ENCODE measurements around the gene GRM7.

The GRM7 gene

DNA sequence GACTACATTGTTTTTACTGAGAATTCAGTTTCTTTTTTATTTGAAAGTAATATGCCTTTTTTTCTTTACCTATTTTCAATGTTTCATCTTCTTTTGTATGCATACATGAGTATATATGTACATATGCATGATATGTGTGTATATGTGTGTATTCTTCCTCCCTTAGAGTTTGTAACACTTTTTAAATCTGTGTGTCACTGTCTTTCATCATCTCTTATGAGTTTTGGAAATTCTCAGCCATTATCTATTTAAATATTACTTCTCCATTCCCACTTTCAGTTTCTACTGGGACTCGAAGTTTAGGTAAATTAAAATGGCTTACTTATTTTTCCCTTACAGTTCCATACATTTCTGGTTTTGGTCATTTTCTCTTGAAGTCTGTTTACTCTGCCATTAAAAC lies 754.1 kb downstream of the GRM7 start:
- no peaks in the 10 kb centered on the region for H3K36me3 ChIP-seq (replicated peaks; ENCODE audit: insufficient read depth, low read length)
- H3K9me2 ChIP-seq (replicated peaks; ENCODE audit: insufficient read depth, low read length), result no peaks in the 10 kb centered on the region
- H2AFZ ChIP-seq (ENCODE audit: low read length), result no peak overlapping the region
- no peak overlapping the region for H3K4me2 ChIP-seq (ENCODE audit: low read depth, low read length)
- H3K27ac ChIP-seq (ENCODE audit: low read length), result no peak overlapping the region
- no peaks in the 10 kb centered on the region for H3K27me3 ChIP-seq (replicated peaks; ENCODE audit: insufficient read depth, low read length)
- DNase-seq, result no peak
- no peaks in the 10 kb centered on the region for H3K9me3 ChIP-seq (replicated peaks; ENCODE audit: insufficient read depth, low read length)
- H3F3A ChIP-seq (ENCODE audit: insufficient read depth, low read length), result no peaks in the 10 kb centered on the region
- no peaks in the 10 kb centered on the region for H3K4me1 ChIP-seq (ENCODE audit: low read length)
- H3K79me2 ChIP-seq (ENCODE audit: low read length), result no peaks in the 10 kb centered on the region
- TF ChIP-seq, protein P1, sequence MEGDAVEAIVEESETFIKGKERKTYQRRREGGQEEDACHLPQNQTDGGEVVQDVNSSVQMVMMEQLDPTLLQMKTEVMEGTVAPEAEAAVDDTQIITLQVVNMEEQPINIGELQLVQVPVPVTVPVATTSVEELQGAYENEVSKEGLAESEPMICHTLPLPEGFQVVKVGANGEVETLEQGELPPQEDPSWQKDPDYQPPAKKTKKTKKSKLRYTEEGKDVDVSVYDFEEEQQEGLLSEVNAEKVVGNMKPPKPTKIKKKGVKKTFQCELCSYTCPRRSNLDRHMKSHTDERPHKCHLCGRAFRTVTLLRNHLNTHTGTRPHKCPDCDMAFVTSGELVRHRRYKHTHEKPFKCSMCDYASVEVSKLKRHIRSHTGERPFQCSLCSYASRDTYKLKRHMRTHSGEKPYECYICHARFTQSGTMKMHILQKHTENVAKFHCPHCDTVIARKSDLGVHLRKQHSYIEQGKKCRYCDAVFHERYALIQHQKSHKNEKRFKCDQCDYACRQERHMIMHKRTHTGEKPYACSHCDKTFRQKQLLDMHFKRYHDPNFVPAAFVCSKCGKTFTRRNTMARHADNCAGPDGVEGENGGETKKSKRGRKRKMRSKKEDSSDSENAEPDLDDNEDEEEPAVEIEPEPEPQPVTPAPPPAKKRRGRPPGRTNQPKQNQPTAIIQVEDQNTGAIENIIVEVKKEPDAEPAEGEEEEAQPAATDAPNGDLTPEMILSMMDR (IDR thresholded peaks at IDR 0.05; ENCODE audit: low read length), result no peak
- TF ChIP-seq EZH2phosphoT487 (IDR thresholded peaks at IDR 0.05; ENCODE audit: low read length) (no peak), EZH2 (optimal IDR thresholded peaks at IDR 0.05; ENCODE audit: low read depth, low read length) (no peak)
- H3K9ac ChIP-seq (ENCODE audit: low read length), result no peak overlapping the region
- no peaks in the 10 kb centered on the region for H4K20me1 ChIP-seq (ENCODE audit: insufficient read depth, low read length)
- no peak overlapping the region for H3K4me3 ChIP-seq (ENCODE audit: low read length)

DNA sequence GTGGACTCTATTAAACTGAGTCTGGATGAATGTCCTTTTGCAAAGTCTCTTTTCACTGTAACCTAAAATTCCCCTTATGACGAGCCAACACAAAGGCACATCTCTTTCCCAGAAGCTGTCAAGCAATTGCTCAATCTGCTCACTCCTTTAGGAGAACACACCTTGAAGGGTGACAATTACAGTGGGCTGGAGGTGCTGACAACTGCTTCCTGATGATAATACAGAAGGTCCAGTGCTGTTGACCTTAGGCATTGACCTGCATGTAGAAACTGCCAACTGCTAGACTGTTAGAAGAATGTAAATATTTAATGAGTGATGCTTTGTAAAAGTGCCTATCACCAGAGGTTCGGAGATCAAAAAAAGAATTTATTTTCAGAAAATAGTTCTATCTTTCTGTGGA lies 757.7 kb downstream of the GRM7 start:
- no peaks in the 10 kb centered on the region for H3K79me2 ChIP-seq (ENCODE audit: low read length)
- TF ChIP-seq, protein P1 (IDR thresholded peaks at IDR 0.05; ENCODE audit: low read length), result no peak
- TF ChIP-seq EZH2phosphoT487 (IDR thresholded peaks at IDR 0.05; ENCODE audit: low read length), result no peak
- TF ChIP-seq EZH2 (optimal IDR thresholded peaks at IDR 0.05; ENCODE audit: low read depth, low read length), result no peak

DNA sequence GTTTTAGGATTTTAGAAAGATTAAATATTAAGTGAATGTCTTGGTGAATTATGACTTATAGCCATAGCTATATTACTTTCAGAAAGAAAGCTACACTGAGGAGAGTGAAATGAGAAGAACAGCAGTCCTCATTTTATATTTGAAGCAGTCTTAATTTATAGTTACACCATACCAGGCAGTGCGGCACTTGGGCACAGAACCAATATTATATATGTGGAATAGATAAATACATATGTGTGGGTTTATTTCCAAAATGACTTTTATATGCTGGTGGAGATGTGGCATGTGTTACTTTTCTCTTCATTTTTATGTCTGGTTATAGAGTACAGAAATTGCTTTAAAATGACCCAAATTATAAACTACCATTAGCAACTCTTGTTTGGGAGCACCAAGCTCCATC lies 759.5 kb downstream of the GRM7 start:
- no peaks in the 10 kb centered on the region for H3K79me2 ChIP-seq (ENCODE audit: low read length)
- H3K27me3 ChIP-seq (replicated peaks; ENCODE audit: insufficient read depth, low read length), result no peaks in the 10 kb centered on the region
- H3K9me3 ChIP-seq (replicated peaks; ENCODE audit: insufficient read depth, low read length), result no peaks in the 10 kb centered on the region
- no peak overlapping the region for H3K4me2 ChIP-seq (ENCODE audit: low read depth, low read length)
- H3K9ac ChIP-seq (ENCODE audit: low read length), result no peak overlapping the region
- H3K4me3 ChIP-seq (ENCODE audit: low read length), result no peak overlapping the region
- H3F3A ChIP-seq (ENCODE audit: insufficient read depth, low read length), result no peaks in the 10 kb centered on the region
- no peaks in the 10 kb centered on the region for H3K4me1 ChIP-seq (ENCODE audit: low read length)
- no peak overlapping the region for H2AFZ ChIP-seq (ENCODE audit: low read length)
- no peak for DNase-seq
- no peak for TF ChIP-seq EZH2phosphoT487 (IDR thresholded peaks at IDR 0.05; ENCODE audit: low read length)
- TF ChIP-seq, protein P1 (IDR thresholded peaks at IDR 0.05; ENCODE audit: low read length), result no peak
- no peak for TF ChIP-seq EZH2 (optimal IDR thresholded peaks at IDR 0.05; ENCODE audit: low read depth, low read length)
- H3K27ac ChIP-seq (ENCODE audit: low read length), result no peak overlapping the region
- no peaks in the 10 kb centered on the region for H3K9me2 ChIP-seq (replicated peaks; ENCODE audit: insufficient read depth, low read length)
- H3K36me3 ChIP-seq (replicated peaks; ENCODE audit: insufficient read depth, low read length), result no peaks in the 10 kb centered on the region
- no peaks in the 10 kb centered on the region for H4K20me1 ChIP-seq (ENCODE audit: insufficient read depth, low read length)

More for the DNA sequence above, 757.7 kb downstream of the GRM7 start:
- Histone ChIP-seq H3K4me3 (ENCODE audit: low read length) (no peak overlapping the region), H3K4me2 (ENCODE audit: low read depth, low read length) (no peak overlapping the region), H3K36me3 (replicated peaks; ENCODE audit: insufficient read depth, low read length) (no peaks in the 10 kb centered on the region), H3K27ac (ENCODE audit: low read length) (no peak overlapping the region), H2AFZ (ENCODE audit: low read length) (no peak overlapping the region), H3K9ac (ENCODE audit: low read length) (no peak overlapping the region), H3K4me1 (ENCODE audit: low read length) (no peaks in the 10 kb centered on the region), H3K27me3 (replicated peaks; ENCODE audit: insufficient read depth, low read length) (no peaks in the 10 kb centered on the region), H4K20me1 (ENCODE audit: insufficient read depth, low read length) (no peaks in the 10 kb centered on the region), H3K9me3 (replicated peaks; ENCODE audit: insufficient read depth, low read length) (no peaks in the 10 kb centered on the region), H3F3A (ENCODE audit: insufficient read depth, low read length) (no peaks in the 10 kb centered on the region), H3K9me2 (replicated peaks; ENCODE audit: insufficient read depth, low read length) (no peaks in the 10 kb centered on the region)
- no peak for DNase-seq
